ENCODE results near the gene PHTF2.
"Not testable (repeated sequence)": the region's sequence is repeated elsewhere in the genome, so short reads cannot be mapped to it uniquely, and the experiment has no call there.

Gene PHTF2

GRCh38 chr7:77798394-77799077, at the start of gene PHTF2, which contains the start of gene TMEM60:
Gene PHTF2, plus strand, starts transcription at chr7:77798773.
Gene TMEM60, minus strand, starts transcription at chr7:77798434. Its CDS starts 4,061 bp downstream, at chr7:77794373.
- peak; percentile 95 for DNase-seq (ENCODE audit: low spot score)

GRCh38 chr7:77752016-77752415, 46.6 kb upstream of the PHTF2 start:
- no peak for DNase-seq (ENCODE audit: low spot score)

GRCh38 chr7:77753173-77753572, 45.4 kb upstream of the PHTF2 start:
- DNase-seq (ENCODE audit: low spot score): no peak

GRCh38 chr7:77757589-77757988, 41.0 kb upstream of the PHTF2 start:
- peak; percentile 4 for DNase-seq (ENCODE audit: low spot score)

- DNase-seq (ENCODE audit: low spot score): peak; percentile 37
Measured at GRCh38 chr7:77759294-77759889, 39.2 kb upstream of the PHTF2 start.

- no peak for DNase-seq (ENCODE audit: low spot score)
Measured at GRCh38 chr7:77760809-77761453, 37.6 kb upstream of the PHTF2 start.

GRCh38 chr7:77765481-77765880, 33.1 kb upstream of the PHTF2 start:
- no peak for DNase-seq (ENCODE audit: low spot score)

GRCh38 chr7:77765906-77766800, 32.4 kb upstream of the PHTF2 start:
- no peak for DNase-seq (ENCODE audit: low spot score)

GRCh38 chr7:77766801-77767605, 31.6 kb upstream of the PHTF2 start:
- DNase-seq (ENCODE audit: low spot score): no peak

GRCh38 chr7:77770316-77770715, 28.3 kb upstream of the PHTF2 start:
- DNase-seq (ENCODE audit: low spot score): no peak

- DNase-seq (ENCODE audit: low spot score): no peak
Measured at GRCh38 chr7:77771901-77772300, 26.7 kb upstream of the PHTF2 start.

- no peak for DNase-seq (ENCODE audit: low spot score)
Measured at GRCh38 chr7:77778535-77778934, 20.0 kb upstream of the PHTF2 start.

- no peak for DNase-seq (ENCODE audit: low spot score)
Measured at GRCh38 chr7:77782383-77782782, 16.2 kb upstream of the PHTF2 start.

GRCh38 chr7:77783111-77783510, 15.5 kb upstream of the PHTF2 start:
- DNase-seq (ENCODE audit: low spot score): no peak

GRCh38 chr7:77783545-77783944, 15.0 kb upstream of the PHTF2 start:
- no peak for DNase-seq (ENCODE audit: low spot score)

GRCh38 chr7:77784426-77784825, 14.1 kb upstream of the PHTF2 start:
- DNase-seq (ENCODE audit: low spot score): not testable (repeated sequence)

GRCh38 chr7:77786018-77786417, 12.6 kb upstream of the PHTF2 start:
- no peak for DNase-seq (ENCODE audit: low spot score)

- DNase-seq (ENCODE audit: low spot score): no peak
Measured at GRCh38 chr7:77786741-77787140, 11.8 kb upstream of the PHTF2 start.

GRCh38 chr7:77788327-77788902, 10.2 kb upstream of the PHTF2 start:
- DNase-seq (ENCODE audit: low spot score): no peak

GRCh38 chr7:77791336-77791735, 7.2 kb upstream of the PHTF2 start:
- DNase-seq (ENCODE audit: low spot score): no peak

GRCh38 chr7:77791956-77792355, 6.6 kb upstream of the PHTF2 start:
- no peak for DNase-seq (ENCODE audit: low spot score)

All from germinal center (tissue), 1 donor.